Endothelial cell of umbilical vein (primary cell): ENCODE results near the gene APOC3. TPM values are rescaled to one million over a fixed set of nuclear protein-coding genes. Genes with fewer than 3 reads are reported as not detected.

ENCODE experiments used
- BruUV-seq: library from RNA; stranded (reverse); fragments of 400-500 nt; replicated peaks from 2 replicates; lab custom pipeline; 2021; lab: Mats Ljungman, UMichigan
- CTCF ChIA-PET: fragments of 300-600, 350-600 bp; sonication (Branson Sonifier 250); formaldehyde crosslinking; loops from one replicate; lab custom pipeline; 2021; ENCODE audit warnings: antibody characterized with exemption, inconsistent platforms; lab: Charles Lee
- POLR2A ChIA-PET: fragments of 300-600, 350-600 bp; sonication (Branson Sonifier 250); formaldehyde crosslinking; loops from one replicate; lab custom pipeline; 2021; ENCODE audit warnings: antibody characterized with exemption, inconsistent platforms; lab: Charles Lee
- DNase-seq: peaks from one replicate; pipeline ENCODE4 v3.0.0-alpha.2; 2011; ENCODE audit warnings: low read depth, low spot score
- FAIRE-seq: peaks from 2 replicates; lab custom pipeline; 2011; peaks lifted over from hg19 to GRCh38; lab: Jason Lieb, UNC
- H2AFZ ChIP-seq: 2 replicates; pipeline ENCODE4 v1.6.0; 2012; ENCODE audit warnings: low read depth, low read length, control low read depth, inconsistent platforms
- H3K27ac ChIP-seq: 2 replicates; pipeline ENCODE4 v1.5.1; 2011; ENCODE audit warnings: low read depth, mild to moderate bottlenecking, control low read depth, low read length, moderate library complexity; ENCODE audit not compliant: insufficient read depth
- H3K27me3 ChIP-seq, 2 experiments: 2 replicates each; pipeline versions ENCODE4 v1.6.0 to v1.6.1; 2011; ENCODE audit warnings: low read length in 2 of 2, mixed read lengths in 1 of 2; ENCODE audit not compliant: control insufficient read depth in 2 of 2, insufficient read depth in 2 of 2
- H3K36me3 ChIP-seq, 2 experiments: 2 replicates in 1 of 2; 3 replicates in 1 of 2; pipeline ENCODE4 v1.5.1; 2011; ENCODE audit warnings: low read length in 2 of 2, mild to moderate bottlenecking in 1 of 2, moderate library complexity in 1 of 2; ENCODE audit not compliant: control insufficient read depth in 2 of 2, insufficient read depth in 2 of 2; ENCODE audit errors: extremely low read depth in 1 of 2
- H3K4me1 ChIP-seq: 3 replicates; pipeline ENCODE4 v1.5.1; 2011; ENCODE audit warnings: mild to moderate bottlenecking, low read length; ENCODE audit not compliant: control insufficient read depth, insufficient read depth; ENCODE audit errors: extremely low read depth
- H3K4me2 ChIP-seq: 2 replicates; pipeline ENCODE4 v1.6.1; 2011; ENCODE audit warnings: low read length, control low read depth, mixed read lengths; ENCODE audit not compliant: insufficient read depth
- H3K4me3 ChIP-seq, 3 experiments: fragments of 200-600 bp in 1 of 3; sonication (generic), shearing (Covaris generic) in 1 of 3; replicated peaks in 1 of 3; 2 replicates each; pipeline ENCODE4 v1.5.1; 2011 to 2016; ENCODE audit warnings: control low read depth in 3 of 3, low read length in 3 of 3, mild to moderate bottlenecking in 2 of 3, inconsistent platforms in 1 of 3, low read depth in 1 of 3, moderate library complexity in 1 of 3; ENCODE audit not compliant: insufficient read depth in 1 of 3
- H3K79me2 ChIP-seq: 2 replicates; pipeline ENCODE4 v1.6.0; 2012; ENCODE audit warnings: low read length, inconsistent platforms; ENCODE audit not compliant: control insufficient read depth, insufficient read depth
- H3K9ac ChIP-seq: replicated peaks from 2 replicates; pipeline ENCODE3; 2011; ENCODE audit warnings: low read length, control low read depth; ENCODE audit not compliant: insufficient read depth; ENCODE audit errors: extremely low read depth
- H3K9me1 ChIP-seq: replicated peaks from 3 replicates; pipeline ENCODE4 v1.6.0; 2011; ENCODE audit warnings: mild to moderate bottlenecking, low read length; ENCODE audit not compliant: control insufficient read depth, insufficient read depth; ENCODE audit errors: extremely low read depth
- H3K9me3 ChIP-seq: replicated peaks from 2 replicates; pipeline ENCODE4 v1.5.1; 2012; ENCODE audit warnings: low read length, inconsistent platforms; ENCODE audit not compliant: control insufficient read depth, insufficient read depth
- H4K20me1 ChIP-seq: replicated peaks from 2 replicates; pipeline ENCODE3; 2011; ENCODE audit warnings: mild to moderate bottlenecking, low read length; ENCODE audit not compliant: control insufficient read depth, insufficient read depth; ENCODE audit errors: extremely low read depth
- EZH2 ChIP-seq: IDR thresholded peaks from 2 replicates; pipeline ENCODE4 v1.6.1; 2012; ENCODE audit warnings: borderline replicate concordance, low read depth, mild to moderate bottlenecking, moderate library complexity, low read length, inconsistent platforms; ENCODE audit not compliant: severe bottlenecking
- FOS ChIP-seq: IDR thresholded peaks from 2 replicates; pipeline ENCODE4 v1.6.1; 2011; ENCODE audit warnings: mild to moderate bottlenecking, low read length, moderate library complexity, borderline replicate concordance; ENCODE audit not compliant: insufficient read depth
- MYC ChIP-seq: IDR thresholded peaks from one replicate; pipeline ENCODE4 v1.6.1; 2011; ENCODE audit warnings: mild to moderate bottlenecking, low read depth, low read length
- POLR2A ChIP-seq: IDR thresholded peaks from 2 replicates; pipeline ENCODE4 v1.6.1; 2012; ENCODE audit warnings: low read depth, mild to moderate bottlenecking, control low read depth, low read length
- dilution Hi-C: fragments of 300-500 bp; cut with MboI; formaldehyde crosslinking; loops from one replicate; pipeline ENCODE4 v1.15.0; 2019; ENCODE audit warnings: low sequenced_read_pairs; ENCODE audit not compliant: extremely low pct_ligation_motif_present
- intact Hi-C: fragments of 100-400 bp; cut with micrococcal nuclease; formaldehyde crosslinking; loops from one replicate; pipeline ENCODE4 v1.10.0; 2022
- polyA plus RNA-seq, 4 experiments: library from polyadenylated mRNA; depleted of rRNA in 3 of 4; stranded (reverse) in 3 of 4; unstranded in 1 of 4; fragments of >200 nt; gene quantifications; 2 replicates each; pipeline versions ENCODE4 v1.2.1 to v1.2.3, GENCODE V29; 2011 to 2012; ENCODE audit warnings: missing spikeins in 1 of 4
- total RNA-seq: library from RNA; stranded (reverse); gene quantifications from 2 replicates; pipeline ENCODE4 v1.2.3, GENCODE V29; 2021
- TF ChIP-seq, protein P1 (sequence below), 2 donors: IDR thresholded peaks; 1 replicate in 1 of 2; 2 replicates in 1 of 2; pipeline ENCODE4 v1.5.1; 2011; ENCODE audit warnings: low read length in 2 of 2, mild to moderate bottlenecking in 2 of 2, moderate library complexity in 2 of 2, control low read depth in 1 of 2, inconsistent platforms in 1 of 2, low read depth in 1 of 2; ENCODE audit not compliant: insufficient read depth in 1 of 2; ENCODE audit errors: extremely low read depth in 1 of 2

The APOC3 gene
- total and polyA plus RNA-seq, 2 donors (not counting 3 experiments of a cell fraction or from before 2014, with no cell fraction given): not detected

GRCh38 chr11:116792869-116793771 lies 36.6 kb upstream of the APOC3 start:
- Histone ChIP-seq H3K4me3 (no peak overlapping the region), H3K9me1 (no peaks in the 10 kb centered on the region), H2AFZ (peak overlapping the region; percentile 55), H3K4me1 (peaks cover 5% of the 10 kb centered on the region), H3K4me2 (no peak overlapping the region), H3K27ac (no peak overlapping the region), H3K27me3 (no peaks in the 10 kb centered on the region), H3K9me3 (no peaks in the 10 kb centered on the region), H3K9ac (no peak overlapping the region), H4K20me1 (no peaks in the 10 kb centered on the region), H3K36me3 (no peaks in the 10 kb centered on the region), H3K79me2 (no peaks in the 10 kb centered on the region)
- POLR2A ChIA-PET: interaction anchor here (1.0 kb wide), 1 partner anchor 313 kb away, joined by 5 read pairs; no protein-coding TSS in a partner anchor
- no peak for DNase-seq
- CTCF ChIA-PET: interaction anchor here (1.1 to 5.5 kb wide), 8 partner anchors 8 to 436 kb away, joined by 3 to 272 read pairs (median 7); partner anchors contain the start of gene APOA1
- dilution Hi-C loops (no loop called here), intact Hi-C loops (loop anchor here (5.0 kb wide), 1 partner anchor 74 kb away; no protein-coding TSS in a partner anchor)
- FAIRE-seq: no peak
- BruUV-seq: no TSS peak
- TF ChIP-seq MYC (no peak), EZH2 (no peak), POLR2A (no peak), FOS (peak; percentile 71)
- TF ChIP-seq, protein P1, sequence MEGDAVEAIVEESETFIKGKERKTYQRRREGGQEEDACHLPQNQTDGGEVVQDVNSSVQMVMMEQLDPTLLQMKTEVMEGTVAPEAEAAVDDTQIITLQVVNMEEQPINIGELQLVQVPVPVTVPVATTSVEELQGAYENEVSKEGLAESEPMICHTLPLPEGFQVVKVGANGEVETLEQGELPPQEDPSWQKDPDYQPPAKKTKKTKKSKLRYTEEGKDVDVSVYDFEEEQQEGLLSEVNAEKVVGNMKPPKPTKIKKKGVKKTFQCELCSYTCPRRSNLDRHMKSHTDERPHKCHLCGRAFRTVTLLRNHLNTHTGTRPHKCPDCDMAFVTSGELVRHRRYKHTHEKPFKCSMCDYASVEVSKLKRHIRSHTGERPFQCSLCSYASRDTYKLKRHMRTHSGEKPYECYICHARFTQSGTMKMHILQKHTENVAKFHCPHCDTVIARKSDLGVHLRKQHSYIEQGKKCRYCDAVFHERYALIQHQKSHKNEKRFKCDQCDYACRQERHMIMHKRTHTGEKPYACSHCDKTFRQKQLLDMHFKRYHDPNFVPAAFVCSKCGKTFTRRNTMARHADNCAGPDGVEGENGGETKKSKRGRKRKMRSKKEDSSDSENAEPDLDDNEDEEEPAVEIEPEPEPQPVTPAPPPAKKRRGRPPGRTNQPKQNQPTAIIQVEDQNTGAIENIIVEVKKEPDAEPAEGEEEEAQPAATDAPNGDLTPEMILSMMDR (IDR thresholded peaks at IDR 0.05; ENCODE audit: extremely low read depth in 1 of 2, insufficient read depth in 1 of 2, low read depth in 1 of 2, low read length in 2 of 2): no peak
